ENCODE results near the gene ADGRG2.

GRCh38 chrX:19129694-19130093 lies 7.4 kb upstream of the ADGRG2 start:
- TF ChIP-seq CTCF (IDR thresholded peaks at IDR 0.05 in 4 of 5, conservative IDR thresholded peaks at IDR 0.05 in 1 of 5) (no peak), POLR2A (IDR thresholded peaks at IDR 0.05) (no peak)
